Measurements from ENCODE around the gene PKN2.

PKN2 gene

GRCh38 chr1:88735382-88735781 lies 51.3 kb downstream of the PKN2 start:
- DNase-seq (ENCODE audit: low spot score): no peak

GRCh38 chr1:88735909-88736308 lies 51.8 kb downstream of the PKN2 start:
- DNase-seq (ENCODE audit: low spot score): no peak

- peak; percentile 20 for DNase-seq (ENCODE audit: low spot score)
Observed at GRCh38 chr1:88736633-88737248, 52.7 kb downstream of the PKN2 start.

- DNase-seq (ENCODE audit: low spot score): no peak
Observed at GRCh38 chr1:88737338-88737927, 53.4 kb downstream of the PKN2 start.

- no peak for DNase-seq (ENCODE audit: low spot score)
Observed at GRCh38 chr1:88740784-88741183, 56.7 kb downstream of the PKN2 start.

- DNase-seq (ENCODE audit: low spot score): no peak
Observed at GRCh38 chr1:88741413-88741812, 57.3 kb downstream of the PKN2 start.

GRCh38 chr1:88742531-88742930 lies 58.5 kb downstream of the PKN2 start:
- DNase-seq (ENCODE audit: low spot score): no peak

- no peak for DNase-seq (ENCODE audit: low spot score)
Observed at GRCh38 chr1:88744142-88744541, 60.1 kb downstream of the PKN2 start.

GRCh38 chr1:88746916-88747315 lies 62.8 kb downstream of the PKN2 start:
- no peak for DNase-seq (ENCODE audit: low spot score)

- DNase-seq (ENCODE audit: low spot score): no peak
Observed at GRCh38 chr1:88751714-88752113, 67.6 kb downstream of the PKN2 start.

GRCh38 chr1:88753506-88753905 lies 69.4 kb downstream of the PKN2 start:
- no peak for DNase-seq (ENCODE audit: low spot score)

GRCh38 chr1:88763649-88764406 lies 79.8 kb downstream of the PKN2 start:
- no peak for DNase-seq (ENCODE audit: low spot score)

- no peak for DNase-seq (ENCODE audit: low spot score)
Observed at GRCh38 chr1:88768187-88768586, 84.1 kb downstream of the PKN2 start.

GRCh38 chr1:88768816-88769215 lies 84.7 kb downstream of the PKN2 start:
- no peak for DNase-seq (ENCODE audit: low spot score)

- DNase-seq (ENCODE audit: low spot score): no peak
Observed at GRCh38 chr1:88773540-88774150, 89.6 kb downstream of the PKN2 start.

GRCh38 chr1:88774151-88774556 lies 90.1 kb downstream of the PKN2 start:
- DNase-seq (ENCODE audit: low spot score): peak; percentile 11

- no peak for DNase-seq (ENCODE audit: low spot score)
Observed at GRCh38 chr1:88777604-88778149, 93.6 kb downstream of the PKN2 start.

- DNase-seq (ENCODE audit: low spot score): no peak
Observed at GRCh38 chr1:88779880-88780279, 95.8 kb downstream of the PKN2 start.

GRCh38 chr1:88780485-88780884 lies 96.4 kb downstream of the PKN2 start:
- DNase-seq (ENCODE audit: low spot score): no peak

GRCh38 chr1:88783145-88783544 lies 99.1 kb downstream of the PKN2 start:
- DNase-seq (ENCODE audit: low spot score): no peak

- DNase-seq (ENCODE audit: low spot score): no peak
Observed at GRCh38 chr1:88784551-88784950, 100.5 kb downstream of the PKN2 start.

GRCh38 chr1:88787023-88787903 lies 103.2 kb downstream of the PKN2 start:
- no peak for DNase-seq (ENCODE audit: low spot score)
